Heart left ventricle (tissue), 16 donors: ENCODE data around the gene RNF213. TPM values are rescaled to one million over a fixed set of nuclear protein-coding genes. Genes with fewer than 3 reads are reported as not detected.

Experiments
- ATAC-seq, 4 donors: fragments of 200-7000 bp; cut with Tn5 transposase; one replicate each; pipeline ENCODE4 v1.9.1; 2020 to 2022; ENCODE audit warnings: moderate library complexity in 4 of 4, mild to moderate bottlenecking in 3 of 4, moderate number of reproducible peaks in 1 of 4
- DNase-seq, 5 donors: peaks; one replicate each; pipeline ENCODE4 v3.0.0-alpha.2; 2020
- H3K27ac ChIP-seq, 12 donors: fragments of 200-600 bp; sonication (generic) in 4 of 12; one replicate each; pipeline versions ENCODE4 v1.5.0 to v1.8.0; 2016 to 2022; ENCODE audit warnings: mild to moderate bottlenecking in 2 of 12
- H3K27me3 ChIP-seq, 9 donors: fragments of 200-600 bp; sonication (generic) in 2 of 9; one replicate each; pipeline versions ENCODE4 v1.5.1 to v1.8.0; 2016 to 2022; ENCODE audit warnings: mild to moderate bottlenecking in 3 of 9
- H3K36me3 ChIP-seq, 9 donors: fragments of 200-600 bp; sonication (generic) in 2 of 9; one replicate each; pipeline versions ENCODE4 v1.5.0 to v1.8.0; 2018 to 2022; ENCODE audit warnings: mild to moderate bottlenecking in 2 of 9
- H3K4me1 ChIP-seq, 12 donors: fragments of 200-600 bp; sonication (generic) in 4 of 12; one replicate each; pipeline versions ENCODE4 v1.5.0 to v1.8.0; 2016 to 2022; ENCODE audit warnings: mild to moderate bottlenecking in 3 of 12
- H3K4me3 ChIP-seq, 12 donors: fragments of 200-600 bp; sonication (generic) in 4 of 12; one replicate each; pipeline versions ENCODE4 v1.5.0 to v1.8.0; 2017 to 2022; ENCODE audit warnings: mild to moderate bottlenecking in 9 of 12, moderate library complexity in 4 of 12
- H3K9me3 ChIP-seq, 12 donors: fragments of 200-600 bp; sonication (generic) in 4 of 12; one replicate each; pipeline versions ENCODE4 v1.5.0 to v1.8.0; 2016 to 2022; ENCODE audit warnings: mild to moderate bottlenecking in 1 of 12
- POLR2A ChIP-seq, 2 donors: fragments of 450-650 bp; IDR thresholded peaks; one replicate each; pipeline ENCODE4 v1.6.1; 2017; ENCODE audit warnings: antibody characterized with exemption in 2 of 2, mild to moderate bottlenecking in 2 of 2, moderate library complexity in 2 of 2
- WGBS, 4 donors: extraction: QIAGEN DNeasy Blood & Tissue Kit in 2 of 4; methylation state at CpG; one replicate each; pipeline versions ENCODE4 v1.1.5 to v1.1.7; 2013 to 2018; 5-methylcytosine and 5-hydroxymethylcytosine counted together
- intact Hi-C, 10 donors: fragments of 100-400 bp; cut with DNase I; formaldehyde crosslinking; loops; one replicate each; pipeline versions ENCODE4 v1.11.1 to v1.14.2; 2022
- polyA plus RNA-seq, 2 donors: library from polyadenylated mRNA; stranded (reverse); fragments of 200-250 nt; gene quantifications; one replicate each; pipeline ENCODE4 v1.2.3, GENCODE V29; 2013
- total RNA-seq, 9 donors: library from RNA; depleted of rRNA in 2 of 9; stranded (reverse); fragments of >200 nt in 2 of 9; fragmentation: NEBNext Ultra II Directional in 3 of 9; extraction: Animal tissue kit (Norgen Biotek cat#: 25700) in 3 of 9; gene quantifications; one replicate each; pipeline versions ENCODE4 v1.1.0 to v1.2.4, GENCODE V29; 2016 to 2023
- TF ChIP-seq, protein P1 (sequence below), 12 donors: fragments of 200-600 bp; sonication (generic) in 4 of 12; IDR thresholded peaks; one replicate each; pipeline versions ENCODE4 v1.5.0 to v1.8.0; 2018 to 2022; ENCODE audit warnings: antibody characterized with exemption in 12 of 12, mild to moderate bottlenecking in 5 of 12
- donor health status: ischemic (EF 13 %, LVEDD 7.1; RV severe dilation, severe dysfunction).
- donor health status: healthy with polysubstance abuse.
- donor health status: DM: no; HTN: yes; CAD: no.
- donor health status: DM: no; HTN: no; CAD: no.
- donor health status: ischemic (EF 25% LVEDD 6.9; RV normal size, moderate dysfunction).
- donor health status: ischemic (EF 25% LVEDD 5.7; RV mildly dilated, moderate dysfunction).
- donor health status: healthy.
- donor health status: DM: yes; HTN: yes; CAD: no.
- donor health status: ischemic (EF 35%, LVEDD 5.7; RV mildly dilated, moderate dysfunction).
- donor health status: nonischemic (EF 11% LVEDD 7.7; RV severe dilation, severe dysfunction).
- donor health status: DM: yes; HTN: yes; CAD: no.
- donor health status: PGD.
- donor health status: ischemic (EF 29% LVEDD 5.4; RV normal size, mild dysfunction).
- donor health status: nonischemic (EF 23%, LVEDD 6.1; RV moderate dilation, normal function).

The RNF213 gene
- total and polyA plus RNA-seq, 11 donors, result 23.1 to 167 (median 31.4) TPM

DNA sequence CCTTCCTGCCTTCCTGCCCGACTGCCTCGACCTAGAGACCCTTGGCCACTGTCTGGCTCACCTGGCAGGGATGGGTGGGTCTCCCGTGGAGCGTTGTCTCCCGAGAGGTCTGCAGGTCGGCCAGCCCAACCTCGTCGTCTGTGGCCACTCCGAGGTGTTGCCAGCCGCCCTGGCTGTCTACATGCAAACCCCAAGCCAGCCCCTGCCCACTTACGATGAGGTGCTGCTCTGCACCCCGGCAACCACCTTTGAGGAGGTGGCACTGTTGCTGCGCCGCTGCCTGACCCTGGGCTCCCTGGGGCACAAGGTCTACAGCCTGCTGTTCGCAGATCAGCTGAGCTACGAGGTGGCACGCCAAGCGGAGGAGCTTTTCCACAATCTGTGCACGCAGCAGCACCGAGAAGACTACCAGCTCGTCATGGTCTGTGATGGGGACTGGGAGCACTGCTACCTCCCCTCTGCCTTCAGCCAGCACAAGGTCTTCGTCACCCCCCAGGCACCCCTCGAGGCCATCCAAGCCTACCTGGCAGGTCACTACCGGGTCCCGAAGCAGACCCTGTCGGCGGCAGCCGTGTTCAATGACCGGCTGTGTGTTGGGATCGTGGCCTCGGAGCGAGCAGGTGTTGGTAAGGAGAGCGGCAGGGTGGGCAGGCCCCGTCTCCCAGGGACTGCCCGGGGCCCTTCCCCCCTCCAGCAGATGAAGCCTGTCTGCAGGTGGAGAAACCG, 79.2 kb downstream of the RNF213 start:
- Histone ChIP-seq H3K9me3 (no peaks in the 10 kb centered on the region), H3K36me3 (peaks cover 5 to 100% (median 98%) of the 10 kb centered on the region in 9 donors), H3K4me1 (no peaks in the 10 kb centered on the region), H3K27me3 (no peaks in the 10 kb centered on the region), H3K4me3 (no peak overlapping the region), H3K27ac (no peak overlapping the region)
- no peak for TF ChIP-seq POLR2A (IDR thresholded peaks at IDR 0.05)
- no peak for DNase-seq
- peak in 1 of 4 donors; percentile 21 for ATAC-seq
- 95 to 96% (median 95%) methylated on average over 17 to 36 of the region's 36 CpGs for WGBS, 4 donors
- intact Hi-C loops, result no loop called here

DNA sequence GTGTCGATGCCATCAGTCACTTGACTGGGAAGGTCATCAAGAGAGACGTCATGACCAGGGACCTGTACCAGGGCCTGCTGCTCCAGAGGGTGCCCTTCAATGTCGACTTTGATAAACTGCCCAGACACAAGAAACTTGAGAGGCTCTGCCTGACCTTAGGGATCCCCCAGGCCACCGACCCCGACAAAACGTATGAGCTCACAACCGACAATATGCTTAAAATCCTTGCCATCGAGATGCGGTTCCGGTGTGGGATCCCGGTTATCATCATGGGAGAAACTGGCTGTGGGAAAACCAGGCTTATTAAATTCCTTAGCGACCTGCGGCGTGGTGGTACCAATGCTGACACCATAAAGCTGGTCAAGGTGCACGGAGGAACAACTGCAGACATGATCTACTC, 84.7 kb downstream of the RNF213 start:
- ATAC-seq (no peak), DNase-seq (no peak)
- Histone ChIP-seq H3K9me3 (no peaks in the 10 kb centered on the region), H3K36me3 (peaks cover 5 to 100% (median 98%) of the 10 kb centered on the region in 9 donors), H3K27ac (no peak overlapping the region), H3K4me1 (no peaks in the 10 kb centered on the region), H3K4me3 (no peak overlapping the region), H3K27me3 (no peaks in the 10 kb centered on the region)
- WGBS, 4 donors, result 94 to 97% (median 94%) methylated on average over 15 of the region's 15 CpGs
- intact Hi-C loops, result no loop called here
- TF ChIP-seq POLR2A (IDR thresholded peaks at IDR 0.05), result no peak
- TF ChIP-seq, protein P1, sequence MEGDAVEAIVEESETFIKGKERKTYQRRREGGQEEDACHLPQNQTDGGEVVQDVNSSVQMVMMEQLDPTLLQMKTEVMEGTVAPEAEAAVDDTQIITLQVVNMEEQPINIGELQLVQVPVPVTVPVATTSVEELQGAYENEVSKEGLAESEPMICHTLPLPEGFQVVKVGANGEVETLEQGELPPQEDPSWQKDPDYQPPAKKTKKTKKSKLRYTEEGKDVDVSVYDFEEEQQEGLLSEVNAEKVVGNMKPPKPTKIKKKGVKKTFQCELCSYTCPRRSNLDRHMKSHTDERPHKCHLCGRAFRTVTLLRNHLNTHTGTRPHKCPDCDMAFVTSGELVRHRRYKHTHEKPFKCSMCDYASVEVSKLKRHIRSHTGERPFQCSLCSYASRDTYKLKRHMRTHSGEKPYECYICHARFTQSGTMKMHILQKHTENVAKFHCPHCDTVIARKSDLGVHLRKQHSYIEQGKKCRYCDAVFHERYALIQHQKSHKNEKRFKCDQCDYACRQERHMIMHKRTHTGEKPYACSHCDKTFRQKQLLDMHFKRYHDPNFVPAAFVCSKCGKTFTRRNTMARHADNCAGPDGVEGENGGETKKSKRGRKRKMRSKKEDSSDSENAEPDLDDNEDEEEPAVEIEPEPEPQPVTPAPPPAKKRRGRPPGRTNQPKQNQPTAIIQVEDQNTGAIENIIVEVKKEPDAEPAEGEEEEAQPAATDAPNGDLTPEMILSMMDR (IDR thresholded peaks at IDR 0.05), result no peak

DNA sequence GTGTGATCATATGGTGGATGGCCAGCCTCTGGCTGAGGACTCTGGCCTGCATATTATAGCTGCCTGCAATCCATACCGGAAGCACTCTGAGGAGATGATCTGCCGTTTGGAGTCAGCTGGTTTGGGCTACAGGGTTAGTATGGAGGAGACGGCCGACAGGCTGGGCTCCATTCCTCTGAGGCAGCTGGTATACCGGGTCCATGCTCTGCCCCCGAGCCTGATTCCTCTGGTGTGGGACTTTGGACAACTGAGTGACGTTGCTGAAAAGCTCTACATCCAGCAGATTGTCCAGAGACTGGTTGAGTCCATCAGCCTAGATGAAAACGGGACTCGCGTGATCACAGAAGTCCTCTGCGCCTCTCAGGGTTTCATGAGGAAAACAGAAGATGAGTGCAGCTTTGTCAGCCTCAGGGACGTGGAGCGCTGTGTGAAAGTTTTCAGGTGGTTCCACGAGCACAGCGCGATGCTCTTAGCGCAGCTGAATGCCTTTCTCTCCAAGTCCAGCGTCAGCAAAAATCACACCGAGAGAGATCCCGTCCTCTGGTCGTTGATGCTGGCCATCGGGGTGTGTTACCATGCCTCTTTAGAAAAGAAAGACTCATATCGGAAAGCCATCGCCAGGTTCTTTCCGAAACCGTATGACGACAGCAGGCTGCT, 85.3 kb downstream of the RNF213 start:
- no peak for TF ChIP-seq POLR2A (IDR thresholded peaks at IDR 0.05)
- TF ChIP-seq, protein P1 (IDR thresholded peaks at IDR 0.05), result no peak
- no peaks in the 10 kb centered on the region for H3K9me3 ChIP-seq
- 96 to 98% (median 97%) methylated on average over 27 of the region's 27 CpGs for WGBS, 4 donors
- H3K4me3 ChIP-seq, result no peak overlapping the region
- DNase-seq (no peak), ATAC-seq (no peak)
- no peaks in the 10 kb centered on the region for H3K4me1 ChIP-seq
- H3K27ac ChIP-seq, result no peak overlapping the region
- H3K36me3 ChIP-seq, result peaks cover 5 to 100% (median 98%) of the 10 kb centered on the region in 9 donors
- intact Hi-C loops, result no loop called here
- H3K27me3 ChIP-seq, result no peaks in the 10 kb centered on the region

DNA sequence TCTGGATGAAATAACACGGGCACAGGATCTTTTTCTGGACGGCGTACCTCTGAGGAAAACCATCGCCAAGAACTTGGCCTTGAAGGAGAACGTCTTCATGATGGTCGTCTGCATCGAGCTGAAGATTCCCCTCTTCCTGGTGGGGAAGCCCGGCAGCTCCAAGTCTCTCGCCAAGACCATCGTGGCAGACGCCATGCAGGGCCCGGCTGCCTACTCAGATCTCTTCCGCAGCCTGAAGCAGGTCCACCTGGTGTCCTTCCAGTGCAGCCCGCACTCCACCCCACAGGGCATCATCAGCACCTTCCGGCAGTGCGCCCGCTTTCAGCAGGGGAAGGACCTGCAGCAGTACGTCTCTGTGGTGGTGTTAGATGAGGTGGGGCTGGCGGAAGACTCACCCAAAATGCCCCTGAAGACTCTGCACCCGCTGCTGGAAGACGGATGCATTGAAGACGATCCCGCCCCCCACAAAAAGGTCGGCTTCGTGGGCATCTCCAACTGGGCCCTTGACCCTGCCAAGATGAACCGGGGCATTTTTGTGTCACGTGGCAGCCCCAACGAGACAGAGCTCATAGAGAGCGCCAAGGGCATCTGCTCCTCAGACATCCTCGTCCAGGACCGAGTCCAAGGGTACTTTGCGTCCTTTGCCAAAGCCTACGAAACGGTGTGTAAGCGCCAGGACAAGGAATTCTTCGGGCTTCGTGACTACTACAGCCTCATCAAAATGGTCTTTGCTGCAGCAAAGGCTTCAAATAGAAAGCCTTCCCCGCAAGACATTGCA, 86.0 kb downstream of the RNF213 start:
- 93 to 97% (median 96%) methylated on average over 29 to 38 of the region's 38 CpGs for WGBS, 4 donors
- Histone ChIP-seq H3K4me1 (no peaks in the 10 kb centered on the region), H3K4me3 (no peak overlapping the region), H3K27ac (no peak overlapping the region), H3K27me3 (no peaks in the 10 kb centered on the region), H3K36me3 (peaks cover 5 to 100% (median 98%) of the 10 kb centered on the region in 9 donors), H3K9me3 (no peaks in the 10 kb centered on the region)
- DNase-seq, result no peak
- intact Hi-C loops, result no loop called here
- TF ChIP-seq, protein P1 (IDR thresholded peaks at IDR 0.05), result no peak
- no peak for TF ChIP-seq POLR2A (IDR thresholded peaks at IDR 0.05)
- ATAC-seq, result no peak
